ENCODE results near the gene SRRM4. TPM values are rescaled to one million over a fixed set of nuclear protein-coding genes. Genes with fewer than 3 reads are reported as not detected.

SRRM4 gene
- total and polyA plus RNA-seq, 4 donors = not detected

- WGBS = 36% methylated on average over 5 of the region's 5 CpGs
- DNase-seq (ENCODE audit: low spot score) = no peak
- Histone ChIP-seq H3K9me3 (ENCODE audit: control insufficient read depth in 4 of 4, low read length in 3 of 4) (no peaks in the 10 kb centered on the region), H3K27me3 (ENCODE audit: control insufficient read depth in 4 of 4, insufficient read depth in 4 of 4, low read length in 3 of 4) (peaks cover 0 to 2% (median 0%) of the 10 kb centered on the region in 4 donors), H3K9ac (ENCODE audit: low read depth in 1 of 2, low read length in 2 of 2) (no peak overlapping the region), H3K4me1 (ENCODE audit: control insufficient read depth in 4 of 4, insufficient read depth in 4 of 4, low read length in 3 of 4) (no peaks in the 10 kb centered on the region), H3K36me3 (ENCODE audit: control insufficient read depth in 4 of 4, insufficient read depth in 3 of 4, low read depth in 1 of 4, low read length in 3 of 4) (no peaks in the 10 kb centered on the region), H3K27ac (ENCODE audit: low read depth in 1 of 2, low read length in 2 of 2) (no peak overlapping the region), H3K4me3 (ENCODE audit: low read depth in 1 of 3, low read length in 3 of 3) (no peak overlapping the region)
- TF ChIP-seq FOXA2 (IDR thresholded peaks at IDR 0.05) = no peak
- TF ChIP-seq ZBTB33 (IDR thresholded peaks at IDR 0.05) = no peak
- TF ChIP-seq SP1 (IDR thresholded peaks at IDR 0.05) = no peak
- TF ChIP-seq RXRA (IDR thresholded peaks at IDR 0.05) = no peak
- no peak for TF ChIP-seq GABPA (IDR thresholded peaks at IDR 0.05 in 1 of 2, conservative IDR thresholded peaks at IDR 0.05 in 1 of 2)
- no peak for TF ChIP-seq RAD21 (IDR thresholded peaks at IDR 0.05)
- no peak for TF ChIP-seq FOXA1 (IDR thresholded peaks at IDR 0.05)
- TF ChIP-seq HNF4G (IDR thresholded peaks at IDR 0.05) = no peak
- TF ChIP-seq MAX (IDR thresholded peaks at IDR 0.05) = no peak
- no peak for TF ChIP-seq EGR1 (IDR thresholded peaks at IDR 0.05; ENCODE audit: low read depth in 2 of 2)
- no peak for TF ChIP-seq NR2F2 (IDR thresholded peaks at IDR 0.05)
- no peak for TF ChIP-seq JUND (IDR thresholded peaks at IDR 0.05)
- TF ChIP-seq HNF4A (conservative IDR thresholded peaks at IDR 0.05) = no peak
- no peak for TF ChIP-seq CTCF (IDR thresholded peaks at IDR 0.05; ENCODE audit: low read depth, low read length, missing input control)
- no peak for TF ChIP-seq REST (IDR thresholded peaks at IDR 0.05)
- no peak for TF ChIP-seq YY1 (IDR thresholded peaks at IDR 0.05)
- no peak for TF ChIP-seq ATF3 (IDR thresholded peaks at IDR 0.05)
- no peak for TF ChIP-seq TAF1 (conservative IDR thresholded peaks at IDR 0.05)
Observed at GRCh38 chr12:118958520-118958919, 22.8 kb upstream of the SRRM4 start.

All from liver (tissue), 9 donors.